PC-9 (cell line): ENCODE data around the gene CDK13.

Source experiments
- EZH2 ChIP-seq: fragments of 200-600 bp; sonication (generic); IDR thresholded peaks from 2 replicates; pipeline ENCODE4 v1.8.0; 2017; ENCODE audit warnings: antibody characterized with exemption, low read depth
- TF ChIP-seq, protein P1 (sequence below): fragments of 200-600 bp; sonication (generic); conservative IDR thresholded peaks from 2 replicates; pipeline ENCODE4 v1.6.1; 2017; ENCODE audit warnings: mixed run types, antibody characterized with exemption, mild to moderate bottlenecking, moderate library complexity

GRCh38 chr7:40099837-40100236, 149.8 kb downstream of the CDK13 start:
- TF ChIP-seq, protein P1, sequence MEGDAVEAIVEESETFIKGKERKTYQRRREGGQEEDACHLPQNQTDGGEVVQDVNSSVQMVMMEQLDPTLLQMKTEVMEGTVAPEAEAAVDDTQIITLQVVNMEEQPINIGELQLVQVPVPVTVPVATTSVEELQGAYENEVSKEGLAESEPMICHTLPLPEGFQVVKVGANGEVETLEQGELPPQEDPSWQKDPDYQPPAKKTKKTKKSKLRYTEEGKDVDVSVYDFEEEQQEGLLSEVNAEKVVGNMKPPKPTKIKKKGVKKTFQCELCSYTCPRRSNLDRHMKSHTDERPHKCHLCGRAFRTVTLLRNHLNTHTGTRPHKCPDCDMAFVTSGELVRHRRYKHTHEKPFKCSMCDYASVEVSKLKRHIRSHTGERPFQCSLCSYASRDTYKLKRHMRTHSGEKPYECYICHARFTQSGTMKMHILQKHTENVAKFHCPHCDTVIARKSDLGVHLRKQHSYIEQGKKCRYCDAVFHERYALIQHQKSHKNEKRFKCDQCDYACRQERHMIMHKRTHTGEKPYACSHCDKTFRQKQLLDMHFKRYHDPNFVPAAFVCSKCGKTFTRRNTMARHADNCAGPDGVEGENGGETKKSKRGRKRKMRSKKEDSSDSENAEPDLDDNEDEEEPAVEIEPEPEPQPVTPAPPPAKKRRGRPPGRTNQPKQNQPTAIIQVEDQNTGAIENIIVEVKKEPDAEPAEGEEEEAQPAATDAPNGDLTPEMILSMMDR: no peak
- TF ChIP-seq EZH2: no peak
